HG03439 (cell line): ENCODE data around the gene LRRC18.

Source experiments
- ATAC-seq: cut with Tn5 transposase; IDR thresholded peaks from one replicate; pipeline ENCODE4 v1.9.1; 2021; ENCODE audit warnings: mild to moderate bottlenecking, moderate library complexity; ENCODE audit not compliant: unreplicated experiment

Gene LRRC18

DNA sequence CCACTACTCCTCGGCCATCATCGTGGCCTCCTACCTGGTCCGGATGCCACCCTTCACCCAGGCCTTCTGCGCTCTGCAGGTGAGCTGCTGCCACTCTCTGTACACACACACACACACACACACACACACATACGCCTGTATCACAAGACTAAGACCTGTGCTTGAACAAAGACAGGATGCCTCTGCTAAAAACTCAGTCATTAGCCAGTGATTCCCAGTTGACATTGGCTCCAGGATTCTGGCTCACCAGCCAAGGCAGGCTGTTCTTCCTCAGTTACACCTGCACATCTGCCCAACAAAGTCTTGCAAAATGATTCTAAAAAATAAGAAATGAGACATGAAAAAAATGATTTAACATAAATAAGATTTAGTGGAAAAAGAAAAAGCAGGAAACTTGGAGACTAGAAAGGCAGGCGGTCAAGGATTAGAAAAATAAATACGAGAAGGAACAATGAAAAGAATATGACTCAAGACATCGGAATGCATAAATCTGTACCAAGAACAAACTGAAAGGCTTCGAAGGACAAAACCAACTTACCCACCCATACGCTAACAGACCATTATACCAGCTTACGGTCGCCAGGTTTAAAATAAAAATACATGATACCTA lies 7.4 kb upstream of the LRRC18 start:
- no peak for ATAC-seq

DNA sequence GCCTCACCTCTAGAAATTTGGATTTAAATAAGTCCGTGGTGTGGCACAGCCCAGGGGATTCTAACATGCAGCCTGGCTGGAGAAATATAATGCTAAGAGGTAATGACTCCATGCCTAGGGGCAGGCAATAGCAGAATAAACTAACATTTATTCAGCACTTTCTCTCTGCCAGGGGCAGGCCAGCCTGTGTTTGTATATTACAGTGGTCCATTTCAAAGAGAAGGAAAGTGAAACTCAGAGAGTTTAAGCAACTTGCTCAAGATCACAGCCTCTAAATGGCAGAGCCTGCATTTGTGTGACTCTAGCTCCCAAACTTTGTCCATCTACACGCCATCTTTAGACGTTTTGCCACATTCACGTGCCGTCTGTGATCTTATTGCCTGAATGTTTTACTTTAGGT lies 6.7 kb upstream of the LRRC18 start:
- ATAC-seq: no peak

DNA sequence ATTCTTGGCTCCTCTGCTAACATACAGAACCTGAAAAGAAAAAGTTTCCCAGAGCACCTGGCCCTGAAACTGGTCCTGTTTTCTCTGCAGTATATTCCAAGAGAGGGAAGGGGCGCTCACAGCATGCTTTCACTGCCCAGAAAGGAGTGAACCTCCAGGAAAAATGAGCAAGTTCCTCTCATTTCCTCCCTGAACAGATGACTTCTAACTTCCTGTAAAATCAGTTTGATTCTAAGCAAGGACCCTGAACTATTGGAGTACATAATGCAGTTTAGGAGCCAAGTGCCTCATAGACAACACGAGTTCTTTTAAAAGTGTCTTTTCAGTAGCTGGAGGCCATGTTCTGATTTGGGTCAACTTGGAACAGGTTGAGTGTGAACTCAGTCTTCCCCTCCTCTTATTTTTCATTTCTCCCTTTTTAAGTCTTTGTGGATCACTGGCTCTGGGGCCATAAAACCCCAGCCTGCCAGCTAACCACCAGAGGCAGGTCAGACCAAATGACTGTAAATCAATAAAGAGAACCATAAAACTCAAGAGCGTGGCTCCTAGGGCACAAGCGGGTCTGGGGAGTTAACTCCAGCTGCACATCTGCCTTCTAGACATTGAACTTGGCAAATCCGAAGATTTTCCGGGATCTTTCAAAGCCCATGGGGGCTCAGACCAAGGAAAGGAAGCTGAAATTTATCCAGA lies 5.9 kb upstream of the LRRC18 start:
- ATAC-seq: no peak

DNA sequence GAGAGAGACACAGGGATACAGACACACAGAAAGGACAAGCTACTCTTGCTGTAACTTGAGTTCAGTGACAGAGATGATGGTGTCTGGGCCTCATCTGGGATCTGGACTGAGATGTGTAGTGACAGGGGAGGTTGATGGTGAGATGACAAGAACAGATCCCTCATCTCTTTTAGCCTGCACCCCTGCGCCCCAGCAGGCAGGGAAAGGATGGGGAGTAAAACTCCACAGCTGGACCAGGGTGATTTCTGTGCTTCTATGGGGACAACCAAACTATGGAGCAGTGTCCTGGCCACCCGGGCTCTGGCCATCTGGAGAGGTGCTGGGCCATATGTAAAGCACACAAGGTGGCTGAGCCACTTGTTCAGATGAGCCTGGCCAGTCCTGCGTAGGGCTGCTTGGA lies 4.5 kb upstream of the LRRC18 start:
- no peak for ATAC-seq

DNA sequence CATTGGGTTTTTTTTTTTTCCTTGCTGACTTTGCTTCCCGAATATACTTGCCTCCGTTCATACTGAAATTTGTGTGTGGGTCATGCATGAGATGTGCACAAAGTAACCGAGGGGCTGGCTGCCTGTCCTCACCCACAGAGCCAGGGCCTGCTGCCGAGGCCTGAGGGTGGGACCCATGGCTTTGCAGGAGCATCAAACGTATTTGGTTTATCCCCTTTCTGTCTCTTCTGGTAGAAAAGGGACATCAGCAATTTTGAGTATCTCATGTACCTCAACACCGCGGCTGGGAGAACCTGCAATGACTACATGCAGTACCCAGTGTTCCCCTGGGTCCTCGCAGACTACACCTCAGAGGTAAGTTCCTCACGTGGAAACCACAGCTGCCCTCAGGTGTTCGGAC lies 3.5 kb upstream of the LRRC18 start:
- no peak for ATAC-seq

DNA sequence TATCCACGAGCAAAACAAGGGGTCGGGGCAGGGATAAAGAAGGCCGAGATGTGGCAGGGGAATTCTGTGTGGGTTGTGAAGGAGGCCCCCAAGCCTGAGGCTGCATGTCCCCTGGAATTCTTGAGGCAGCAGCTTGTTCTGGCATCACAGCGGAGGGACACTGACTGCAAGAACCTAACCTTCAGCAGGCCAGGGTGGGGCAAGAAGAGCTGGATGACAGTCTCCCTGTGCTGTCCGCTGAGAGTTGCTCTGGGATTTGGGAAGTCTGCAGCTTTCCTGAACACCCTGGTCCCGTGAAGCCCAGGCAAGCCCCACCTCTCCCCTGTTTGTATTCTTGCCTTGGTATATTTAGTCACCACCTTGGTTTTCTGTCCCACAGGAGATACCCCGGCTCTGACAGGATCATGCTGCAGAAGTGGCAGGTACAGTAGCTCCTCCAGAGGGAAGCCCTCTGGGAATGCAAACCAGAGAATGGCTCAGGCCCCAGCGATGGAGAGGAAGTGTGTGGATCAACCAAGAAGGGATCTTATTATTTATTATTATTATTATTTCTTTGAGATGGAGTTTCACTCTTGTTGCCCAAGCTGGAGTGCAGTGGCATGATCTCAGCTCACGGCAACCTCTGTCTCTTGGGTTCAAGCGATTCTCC lies 1.9 kb upstream of the LRRC18 start:
- ATAC-seq: no peak

DNA sequence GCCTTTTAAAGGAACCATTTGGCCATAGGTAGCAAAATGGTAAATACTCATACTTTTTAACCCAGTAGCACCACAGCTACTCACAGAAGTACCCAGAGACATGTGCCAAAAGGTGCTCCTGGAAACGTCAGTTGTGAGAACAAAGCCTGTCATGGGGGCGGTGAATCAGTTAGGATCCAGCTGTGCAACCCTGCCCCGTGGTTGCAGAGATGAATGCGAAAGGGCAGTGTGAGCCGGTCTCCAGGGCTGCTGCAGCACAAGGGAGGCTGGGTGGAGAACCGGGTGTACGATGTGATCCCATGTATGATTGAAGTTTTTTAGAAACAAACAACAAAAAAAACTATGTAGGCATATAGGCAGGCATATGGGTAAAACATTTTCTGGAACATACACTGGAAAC lies 1.3 kb upstream of the LRRC18 start:
- ATAC-seq: no peak

DNA sequence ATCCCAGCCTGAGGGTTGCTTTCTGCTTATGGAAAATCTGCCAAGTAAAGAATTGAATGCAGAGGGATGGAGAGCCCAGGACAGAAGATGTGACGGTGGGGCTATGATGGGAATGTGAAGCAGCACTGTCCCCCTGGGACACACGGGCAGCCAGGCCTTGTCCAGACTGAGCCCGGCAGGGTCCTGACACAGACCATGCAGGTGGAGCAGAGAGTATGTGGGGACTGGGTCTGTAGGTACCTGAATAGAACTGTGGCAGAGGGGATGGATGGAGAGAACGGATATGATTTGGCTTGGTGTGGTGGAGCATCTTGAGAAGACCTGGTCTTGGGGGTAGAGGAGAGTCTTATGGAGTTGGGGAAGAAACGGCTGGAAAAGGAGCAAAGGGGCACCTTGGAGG lies 732 bp upstream of the LRRC18 start:
- no peak for ATAC-seq

DNA sequence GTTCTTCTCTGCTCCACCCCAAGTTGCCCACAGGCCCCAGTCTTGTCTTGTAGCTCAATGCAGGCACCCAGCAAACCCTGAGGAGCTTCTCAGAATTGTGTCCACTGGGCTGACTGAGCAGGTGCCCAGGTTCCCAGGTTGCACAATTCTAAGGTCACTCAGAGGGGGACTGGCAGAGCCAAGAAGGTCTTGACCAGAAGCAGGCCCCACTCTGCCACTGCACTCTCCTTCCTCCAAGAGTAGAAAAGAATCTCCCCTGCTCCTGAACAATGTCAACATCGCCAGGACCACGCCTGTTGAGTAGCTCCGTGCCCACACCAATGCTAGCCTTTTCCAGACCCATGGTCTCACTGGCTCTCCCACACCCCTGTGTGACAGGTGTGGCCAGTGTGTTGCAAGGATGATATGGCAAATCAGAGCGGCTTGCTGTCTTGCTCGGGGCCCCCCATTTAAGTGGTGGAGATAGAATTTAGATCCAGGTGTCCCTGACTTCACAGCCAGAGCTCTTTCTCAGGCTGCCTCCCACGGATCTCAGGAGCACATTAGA lies 577 bp downstream of the LRRC18 start:
- no peak for ATAC-seq

DNA sequence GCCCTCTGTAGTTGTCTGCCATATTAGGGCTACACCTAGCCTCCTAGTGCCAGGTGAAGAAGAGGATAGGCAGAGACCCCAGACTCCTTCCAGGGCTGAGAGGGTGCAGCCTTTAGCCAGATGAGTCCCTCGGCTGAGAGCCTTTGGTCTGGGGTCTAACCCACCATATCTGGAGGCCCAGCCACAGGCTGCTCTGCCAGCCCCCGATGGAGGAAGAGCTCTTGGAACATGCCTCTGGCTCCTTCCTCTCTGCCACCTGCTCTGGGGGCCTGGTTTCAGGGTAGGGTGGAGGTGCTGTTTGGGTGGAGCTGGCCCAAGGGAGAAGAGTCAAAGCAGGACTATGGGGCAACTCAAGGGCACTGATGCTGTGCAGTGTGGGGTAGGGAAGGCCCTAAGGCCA lies 1.4 kb downstream of the LRRC18 start:
- no peak for ATAC-seq

DNA sequence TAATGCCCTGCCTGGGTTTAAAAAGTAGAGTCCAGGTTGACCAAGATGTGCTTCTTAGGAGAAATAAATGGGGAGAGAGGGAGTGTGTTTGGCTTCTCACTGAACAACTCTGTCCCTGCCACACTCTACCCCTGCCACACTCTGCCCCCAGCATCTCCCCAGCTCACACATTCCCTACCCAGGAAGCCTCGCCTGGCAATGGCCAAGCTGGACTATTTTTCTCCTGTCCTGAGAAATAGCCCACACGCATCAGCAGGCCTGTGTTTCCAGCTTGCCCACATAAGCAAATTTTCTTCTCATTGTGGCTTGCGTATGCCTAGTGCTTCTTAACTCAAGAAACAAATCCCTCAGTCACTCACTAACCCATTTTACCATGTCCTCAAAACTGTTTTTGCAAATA lies 1.8 kb downstream of the LRRC18 start:
- ATAC-seq: no peak

DNA sequence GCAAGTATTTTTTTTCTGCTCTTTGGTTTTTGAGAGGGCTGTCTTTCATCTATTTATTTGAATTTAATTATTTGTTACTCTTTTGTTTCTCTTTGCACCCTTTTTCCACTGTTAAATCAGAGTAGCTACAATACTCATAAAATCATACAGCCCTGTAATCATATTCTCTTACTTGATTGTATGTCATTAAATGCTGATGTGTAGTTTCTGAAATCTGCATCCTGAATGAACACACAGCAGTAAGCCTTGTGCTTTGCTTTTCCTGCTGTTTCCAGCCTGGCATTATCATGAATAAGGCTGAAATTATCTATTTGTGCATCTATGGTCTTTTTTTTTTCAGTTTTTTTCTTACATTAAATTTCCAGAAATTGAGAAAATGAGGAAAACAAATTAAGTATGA lies 4.1 kb downstream of the LRRC18 start:
- no peak for ATAC-seq

DNA sequence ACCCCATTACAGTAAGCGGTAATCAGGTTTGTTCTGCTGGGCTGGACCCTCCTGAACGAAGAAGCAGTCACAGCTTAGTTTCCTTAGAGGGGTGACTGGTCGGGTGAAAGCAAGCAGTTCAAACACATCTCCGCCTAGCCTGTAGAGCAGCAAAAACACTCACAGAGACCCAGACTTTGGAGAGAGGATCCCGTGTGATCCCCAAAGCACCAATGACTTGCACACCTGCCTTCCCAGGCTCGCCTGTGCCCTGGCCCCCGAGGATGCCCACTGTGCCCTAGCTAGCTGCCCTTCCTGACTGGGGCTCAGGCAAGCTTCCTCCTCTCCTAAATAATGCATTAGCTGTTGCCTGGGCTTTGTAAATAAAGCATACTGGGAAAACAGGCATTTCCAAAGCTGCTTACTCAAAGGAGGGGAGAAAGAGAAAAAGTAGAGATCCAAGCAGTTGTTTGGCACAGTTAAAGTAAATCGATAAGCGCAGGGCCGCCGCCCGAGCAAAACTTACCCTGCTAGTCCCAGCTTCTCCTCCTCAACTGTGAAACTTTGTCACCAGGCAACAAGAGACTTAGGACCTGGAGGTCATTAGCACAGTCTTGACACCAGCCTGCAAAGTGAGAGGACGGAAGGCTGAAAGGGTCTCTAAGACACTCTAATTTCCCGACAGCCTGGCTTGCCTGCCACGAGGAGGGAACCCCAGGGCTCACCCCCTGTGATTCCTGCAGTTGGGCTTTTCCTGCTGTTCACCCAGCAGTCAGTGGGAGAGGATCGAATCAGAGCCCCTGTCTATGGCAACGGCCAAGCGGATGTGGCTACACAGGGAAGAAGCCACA lies 4.8 kb downstream of the LRRC18 start:
- ATAC-seq: no peak

DNA sequence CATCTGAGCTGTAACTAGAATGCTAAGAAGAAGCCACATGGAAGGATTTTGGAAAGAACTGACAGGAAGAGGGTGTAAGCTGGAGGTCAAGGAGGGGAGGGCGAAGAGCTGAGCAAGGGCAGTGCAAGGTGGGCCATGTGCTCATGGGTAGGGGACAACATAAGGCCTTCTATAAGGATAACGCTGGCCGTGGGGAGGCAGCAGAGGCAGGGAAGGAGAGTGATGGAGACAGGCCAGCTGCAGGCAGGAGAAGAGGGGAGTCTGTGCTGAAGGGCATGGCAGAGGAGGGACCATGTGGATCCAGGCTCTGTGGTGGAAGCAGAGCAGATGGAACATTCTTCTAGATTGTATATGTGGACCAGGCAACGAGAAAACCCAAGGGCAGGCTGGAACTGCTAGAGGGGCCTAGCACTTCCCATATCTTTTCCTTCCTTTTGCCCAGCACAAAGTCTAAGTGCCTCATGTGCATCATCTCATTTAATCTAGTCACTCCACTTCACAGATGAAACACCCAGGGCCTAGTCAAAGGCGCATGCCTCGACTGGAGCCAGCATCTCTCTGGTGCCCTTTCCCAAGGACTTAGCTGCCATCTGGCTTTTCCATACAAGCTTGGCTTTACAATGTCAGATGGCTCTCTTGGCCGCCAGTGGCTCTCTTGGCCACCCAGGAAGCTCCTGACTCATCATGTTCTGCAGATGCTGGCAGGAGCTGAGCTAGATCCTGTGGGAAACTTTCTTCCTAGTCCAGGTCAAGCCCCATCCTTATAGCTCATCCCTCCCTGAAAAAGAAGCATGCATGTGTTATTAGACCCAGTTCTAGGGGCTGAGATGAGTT lies 6.6 kb downstream of the LRRC18 start:
- no peak for ATAC-seq

DNA sequence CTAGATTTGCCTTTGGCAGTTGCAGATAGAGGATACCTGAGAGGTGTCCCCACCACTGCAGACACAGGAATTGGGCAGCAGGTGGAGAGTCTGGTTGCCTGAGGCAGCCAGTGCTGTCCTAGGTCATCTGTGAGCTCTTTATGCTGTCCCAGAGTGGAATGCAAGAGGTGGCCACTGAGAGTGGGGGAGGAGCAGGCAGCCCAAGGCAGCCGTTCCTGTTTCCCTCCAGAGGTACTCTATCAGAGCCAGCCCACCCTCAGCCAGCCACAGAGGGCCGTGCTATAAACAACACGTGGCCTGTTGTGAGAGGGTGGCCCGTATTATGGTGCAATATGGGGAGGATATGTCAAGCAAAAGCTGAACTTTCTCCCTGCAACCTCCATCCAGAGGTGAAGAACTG lies 8.5 kb downstream of the LRRC18 start:
- no peak for ATAC-seq

DNA sequence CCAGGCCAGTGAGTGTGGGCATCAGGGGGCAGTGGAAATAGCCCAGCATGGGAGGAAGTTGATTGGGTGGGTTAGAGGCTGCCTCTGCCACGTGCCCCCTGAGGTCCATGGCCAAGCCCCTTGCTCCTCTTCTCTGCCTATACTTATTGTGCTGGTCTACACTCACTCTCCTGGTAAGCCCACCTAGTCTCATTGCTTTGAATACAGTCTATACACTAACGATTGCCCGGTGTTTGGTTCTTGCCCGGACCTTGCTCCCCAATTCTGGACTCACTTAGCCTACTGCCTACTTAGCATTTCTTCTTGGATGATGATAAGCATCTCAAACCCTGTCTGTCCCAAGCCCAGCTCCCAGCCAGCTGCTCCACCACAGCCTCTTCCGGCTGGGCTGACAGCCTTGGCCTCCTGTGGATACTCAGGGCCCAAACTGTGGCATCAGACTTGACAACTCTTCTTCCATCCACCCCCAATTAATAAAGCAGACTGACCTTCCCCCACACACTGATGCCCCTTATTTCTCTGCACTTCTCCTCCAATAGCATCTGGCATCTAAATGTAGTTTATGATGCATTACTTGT lies 10.1 kb downstream of the LRRC18 start:
- no peak for ATAC-seq

DNA sequence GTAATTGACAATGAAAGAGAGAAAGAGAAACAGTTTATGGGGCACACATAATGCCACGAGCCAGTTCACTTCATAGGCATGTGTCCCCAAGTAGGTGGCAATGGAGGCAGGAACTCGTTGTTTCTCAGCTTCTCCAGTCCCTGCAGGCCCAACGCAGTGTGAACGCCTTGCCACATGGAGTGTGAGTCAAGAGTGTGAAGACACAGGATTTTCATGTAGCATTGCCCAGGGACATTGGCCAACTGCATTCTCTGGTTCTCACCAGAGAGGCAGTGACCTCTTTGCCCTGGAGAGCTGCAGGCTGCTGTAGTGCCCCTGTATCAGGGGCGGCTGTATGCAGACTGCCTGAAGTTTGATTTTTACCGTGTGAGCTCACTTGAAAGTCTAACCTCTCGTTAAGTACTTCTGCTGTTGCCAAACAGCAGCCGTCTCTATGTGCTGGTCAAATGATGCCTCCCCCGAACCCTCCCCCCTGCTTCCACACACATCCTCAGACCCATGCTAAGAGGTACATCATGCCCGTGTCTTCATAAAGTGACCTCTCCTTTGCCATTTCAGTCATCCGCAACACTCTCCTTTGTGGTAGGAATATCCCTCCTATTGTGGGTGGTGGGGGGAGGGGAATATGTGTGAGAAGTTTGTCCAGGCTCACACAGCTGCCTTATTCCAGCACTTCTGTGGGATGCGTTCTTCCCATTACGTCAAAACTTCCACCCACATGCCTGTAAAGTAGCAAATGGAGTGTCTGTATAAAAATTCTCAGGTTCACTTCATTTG lies 12.7 kb downstream of the LRRC18 start:
- ATAC-seq: no peak

DNA sequence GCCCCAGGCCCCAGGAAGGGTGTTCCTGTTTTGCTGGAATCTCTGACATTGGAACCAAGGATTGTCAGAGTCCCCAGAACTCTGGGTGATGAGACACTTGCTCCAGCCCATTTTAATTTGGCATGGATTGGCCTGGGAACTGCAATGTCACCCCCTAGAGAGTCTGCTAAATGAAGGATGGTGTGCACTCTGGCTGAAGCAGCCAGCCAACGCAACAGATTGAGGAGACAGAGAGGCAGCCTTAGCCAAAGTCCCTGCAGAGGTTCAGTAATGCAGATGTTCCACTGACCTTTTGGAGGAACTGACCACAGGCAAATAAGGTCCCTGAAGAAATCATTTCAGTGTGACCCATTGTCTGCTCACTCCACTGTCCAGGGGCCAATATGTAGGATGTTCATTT lies 13.4 kb downstream of the LRRC18 start:
- ATAC-seq: no peak

DNA sequence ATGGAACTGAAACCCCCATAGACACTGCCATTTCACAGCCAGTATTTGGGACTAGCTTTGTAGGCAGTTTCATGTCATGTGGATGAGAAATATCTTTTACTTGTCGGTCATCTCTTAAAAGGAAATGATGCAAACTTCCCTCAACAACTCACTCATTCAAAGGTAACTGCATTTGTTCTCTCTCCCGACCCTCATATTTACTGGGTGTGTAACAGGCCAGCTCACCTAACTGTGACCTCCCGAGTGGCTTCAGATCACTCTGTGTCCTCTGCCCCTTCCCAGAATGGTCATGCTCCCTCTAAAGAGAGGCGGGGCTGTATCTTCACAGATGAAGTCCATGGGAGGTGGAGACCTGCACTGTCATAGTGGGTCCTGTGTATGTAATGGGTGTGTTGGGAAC lies 14.7 kb downstream of the LRRC18 start:
- no peak for ATAC-seq
